Measurements from ENCODE around the gene KCNMB1. TPM values are rescaled to one million over a fixed set of nuclear protein-coding genes. Genes with fewer than 3 reads are reported as not detected.

Gene KCNMB1
- total and polyA plus RNA-seq, 8 donors: 0.29 to 19.8 (median 5.5) TPM

- H3K4me1 ChIP-seq: peaks cover 0 to 6% (median 3%) of the 10 kb centered on the region in 4 donors
- WGBS, 5 donors: 85 to 96% (median 92%) methylated on average over 3 of the region's 3 CpGs
- H3K4me3 ChIP-seq: no peak overlapping the region
- no peaks in the 10 kb centered on the region for H3K36me3 ChIP-seq
- peaks cover 0 to 17% (median 6%) of the 10 kb centered on the region in 3 donors for H3K27me3 ChIP-seq
- H3K9me3 ChIP-seq: no peaks in the 10 kb centered on the region
- TF ChIP-seq POLR2A (IDR thresholded peaks at IDR 0.05) (no peak), POLR2AphosphoS5 (IDR thresholded peaks at IDR 0.05) (no peak), CTCF (IDR thresholded peaks at IDR 0.05) (no peak), EP300 (IDR thresholded peaks at IDR 0.05) (no peak)
- DNase-seq: no peak
- no peak overlapping the region for H3K27ac ChIP-seq
- intact Hi-C loops (cut with DNase I; ENCODE audit: low total_unique reads): loop anchor here (10.0 kb wide), 1 partner anchor 151 kb away; no protein-coding TSS in a partner anchor
These were observed 37.1 kb upstream of the KCNMB1 start for GRCh38 chr5:170426149-170426767.

- no peaks in the 10 kb centered on the region for H3K9me3 ChIP-seq
- H3K27ac ChIP-seq: no peak overlapping the region
- intact Hi-C loops (cut with DNase I; ENCODE audit: low total_unique reads): loop anchor here (10.0 kb wide), 1 partner anchor 151 kb away; no protein-coding TSS in a partner anchor
- H3K4me1 ChIP-seq: peaks cover 0 to 11% (median 5%) of the 10 kb centered on the region in 4 donors
- H3K36me3 ChIP-seq: no peaks in the 10 kb centered on the region
- peaks cover 0 to 14% (median 3%) of the 10 kb centered on the region in 3 donors for H3K27me3 ChIP-seq
- no peak for DNase-seq
- no peak overlapping the region for H3K4me3 ChIP-seq
- no peak for TF ChIP-seq EP300 (IDR thresholded peaks at IDR 0.05)
- no peak for TF ChIP-seq POLR2A (IDR thresholded peaks at IDR 0.05)
- no peak for TF ChIP-seq CTCF (IDR thresholded peaks at IDR 0.05)
- TF ChIP-seq POLR2AphosphoS5 (IDR thresholded peaks at IDR 0.05): no peak
- 67 to 92% (median 85%) methylated on average over 2 to 6 of the region's 6 CpGs for WGBS, 5 donors
These were observed 36.6 kb upstream of the KCNMB1 start for GRCh38 chr5:170425731-170426130.

GRCh38 chr5:170424629-170425028 is 35.5 kb upstream of the KCNMB1 start:
- H3K27ac ChIP-seq: no peak overlapping the region
- TF ChIP-seq EP300 (IDR thresholded peaks at IDR 0.05) (no peak), CTCF (IDR thresholded peaks at IDR 0.05) (no peak), POLR2AphosphoS5 (IDR thresholded peaks at IDR 0.05) (no peak), POLR2A (IDR thresholded peaks at IDR 0.05) (no peak)
- H3K36me3 ChIP-seq: no peaks in the 10 kb centered on the region
- DNase-seq: no peak
- peaks cover 0 to 15% (median 9%) of the 10 kb centered on the region in 4 donors for H3K4me1 ChIP-seq
- H3K4me3 ChIP-seq: no peak overlapping the region
- H3K9me3 ChIP-seq: no peaks in the 10 kb centered on the region
- H3K27me3 ChIP-seq: peaks cover 0 to 5% (median 0%) of the 10 kb centered on the region in 3 donors
- intact Hi-C loops (cut with DNase I; ENCODE audit: low total_unique reads): loop anchor here (5.0 to 10.0 kb wide), 2 partner anchors 150 to 197 kb away; no protein-coding TSS in a partner anchor
- 82 to 95% (median 84%) methylated on average over 4 of the region's 4 CpGs for WGBS, 5 donors

GRCh38 chr5:170423692-170424091 is 34.5 kb upstream of the KCNMB1 start:
- no peak for DNase-seq
- intact Hi-C loops (cut with DNase I; ENCODE audit: low total_unique reads): loop anchor here (5.0 to 10.0 kb wide), 2 partner anchors 149 to 196 kb away; no protein-coding TSS in a partner anchor
- TF ChIP-seq EP300 (IDR thresholded peaks at IDR 0.05): no peak
- no peak for TF ChIP-seq POLR2AphosphoS5 (IDR thresholded peaks at IDR 0.05)
- no peak for TF ChIP-seq CTCF (IDR thresholded peaks at IDR 0.05)
- TF ChIP-seq POLR2A (IDR thresholded peaks at IDR 0.05): no peak
- H3K4me1 ChIP-seq: peaks cover 0 to 15% (median 9%) of the 10 kb centered on the region in 4 donors
- H3K27me3 ChIP-seq: peaks cover 0 to 4% (median 0%) of the 10 kb centered on the region in 3 donors
- no peak overlapping the region for H3K4me3 ChIP-seq
- no peaks in the 10 kb centered on the region for H3K36me3 ChIP-seq
- no peaks in the 10 kb centered on the region for H3K9me3 ChIP-seq
- no peak overlapping the region for H3K27ac ChIP-seq
- 43 to 60% (median 52%) methylated on average over 7 of the region's 7 CpGs for WGBS, 5 donors
